NCI-H460 (cell line): Measurements from ENCODE around the gene UBAC1. TPM values are rescaled to one million over a fixed set of nuclear protein-coding genes. Genes with fewer than 3 reads are reported as not detected.
"Not testable (repeated sequence)": the region's sequence is repeated elsewhere in the genome, so short reads cannot be mapped to it uniquely, and the experiment has no call there.

Experiments
- DNase-seq: peaks from one replicate; pipeline ENCODE4 v3.0.0-alpha.2; 2016; ENCODE audit warnings: low read depth; ENCODE audit errors: extremely low read depth
- total RNA-seq: library from RNA; depleted of rRNA; stranded (reverse); fragments of >200 nt; shearing (Covaris generic); gene quantifications from 2 replicates; pipeline ENCODE4 v1.2.3, GENCODE V29; 2014

The UBAC1 gene
- total RNA-seq, 1 experiment from 2014 or later: 33.6 TPM

DNA sequence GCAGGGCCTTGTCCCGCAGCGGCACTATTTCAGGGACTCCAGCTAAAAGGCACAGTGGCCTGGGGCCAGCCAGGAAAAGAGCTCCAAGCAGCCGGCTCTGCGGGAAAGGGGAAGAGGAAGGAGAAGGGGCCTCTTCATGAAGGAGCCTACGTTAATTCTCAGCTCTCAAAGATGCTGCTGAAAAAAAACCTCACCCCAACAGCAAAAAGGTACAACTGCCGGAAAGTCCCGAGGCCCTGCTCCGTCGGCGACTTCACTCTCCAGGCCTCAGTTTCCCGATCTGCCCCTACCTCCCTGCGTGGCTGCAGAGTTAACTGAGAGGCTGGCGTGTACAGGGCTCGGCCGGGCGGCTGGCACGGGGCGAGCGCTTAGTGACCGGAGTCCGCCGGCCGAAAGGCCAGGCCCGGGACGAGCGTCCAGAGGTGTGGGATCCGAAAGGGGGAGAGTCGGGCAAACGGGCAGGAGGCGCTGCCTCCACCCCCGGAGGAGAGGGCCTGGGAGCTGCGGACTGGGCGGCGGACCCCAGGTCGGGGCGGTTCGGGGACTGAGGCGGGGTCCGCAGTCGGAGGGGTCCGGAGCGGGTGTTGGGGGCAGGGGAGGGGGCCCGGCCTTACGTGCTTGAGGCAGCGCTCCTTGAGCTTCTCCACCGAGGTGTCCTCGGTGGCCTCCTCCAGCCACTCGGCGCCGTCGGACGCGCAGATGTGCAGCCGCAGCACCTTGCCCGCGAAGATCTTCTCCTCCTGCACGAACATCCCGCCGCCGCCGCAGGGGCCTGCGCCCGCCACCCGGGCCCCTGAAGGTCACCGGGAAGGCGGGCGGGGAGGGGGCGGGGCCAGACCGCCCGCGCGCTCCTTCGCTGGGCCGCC lies 529 bp downstream of the UBAC1 start:
- DNase-seq: no peak

DNA sequence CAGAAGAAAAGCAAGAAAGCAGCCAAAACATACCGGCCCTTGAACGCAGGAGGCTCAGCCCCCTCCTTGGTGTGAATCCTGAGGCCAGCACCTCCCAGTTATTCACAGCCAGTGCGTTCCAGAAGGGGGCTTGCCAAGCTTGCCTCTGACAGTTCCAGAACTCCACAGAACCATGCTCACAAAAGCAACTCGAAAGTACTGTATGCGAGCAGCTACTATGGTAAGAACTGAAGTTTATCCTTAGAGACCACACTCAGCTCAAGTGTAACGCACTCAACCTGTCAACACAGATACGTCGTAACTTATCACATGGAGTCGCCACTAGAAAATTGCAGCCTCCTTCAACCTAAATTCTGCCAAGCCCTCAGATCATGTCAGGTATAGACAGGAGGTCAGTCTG lies 1.4 kb downstream of the UBAC1 start:
- DNase-seq: no peak

DNA sequence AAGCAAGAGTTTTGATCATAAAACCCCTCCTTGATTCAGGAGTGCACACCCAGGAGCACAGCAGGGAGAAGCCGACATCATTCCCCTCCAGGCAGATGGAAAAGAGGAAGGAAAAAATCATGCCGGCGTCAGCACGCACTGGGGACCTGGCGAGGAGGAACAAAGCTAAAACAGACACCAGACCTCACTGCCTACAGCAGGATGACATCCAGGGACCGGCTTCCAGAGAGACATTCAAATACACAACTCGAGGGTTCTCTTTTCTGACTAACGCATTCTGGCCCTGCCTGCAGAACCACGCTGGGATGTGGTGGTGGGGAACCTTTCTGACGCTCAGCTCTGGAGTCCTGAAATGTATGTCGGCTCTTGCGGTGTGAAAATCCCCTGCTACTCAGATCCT lies 2.7 kb downstream of the UBAC1 start:
- no peak for DNase-seq

DNA sequence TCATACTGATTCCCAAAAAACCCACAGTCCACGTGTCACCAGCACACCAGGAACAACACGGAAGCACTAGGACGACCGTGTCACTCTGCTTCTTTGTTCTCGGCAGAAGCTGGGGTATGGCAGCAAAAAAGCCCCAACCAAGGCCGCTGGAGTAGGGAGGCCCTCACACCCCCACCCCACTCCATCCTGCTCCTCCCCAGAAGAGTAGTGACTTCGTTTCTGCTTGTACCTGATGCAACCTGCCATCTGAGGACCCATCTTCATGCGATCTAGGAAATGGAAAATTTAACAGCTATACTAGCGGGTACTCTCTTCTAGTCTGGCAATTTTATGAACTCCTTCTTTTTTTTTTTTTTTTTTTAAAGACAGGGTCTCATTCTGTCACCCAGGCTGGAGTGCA lies 3.7 kb downstream of the UBAC1 start:
- no peak for DNase-seq

DNA sequence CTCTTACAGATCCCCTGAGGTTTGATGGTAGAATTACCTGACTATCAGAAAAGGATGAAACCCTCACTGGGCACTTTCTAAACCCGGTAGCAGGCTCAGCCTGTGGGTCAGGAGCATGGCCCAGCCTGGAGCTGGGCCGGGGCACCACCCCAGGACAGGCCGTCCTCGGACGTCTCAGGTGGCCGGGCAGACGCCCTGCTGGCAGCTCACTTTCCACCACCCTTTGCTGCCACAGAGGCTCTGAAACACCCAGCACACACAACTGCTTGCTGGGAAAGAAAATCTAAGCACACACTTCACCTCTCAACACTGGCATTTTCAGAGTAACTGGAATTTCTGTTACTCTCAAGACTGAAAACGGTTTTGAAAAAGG lies 4.4 kb downstream of the UBAC1 start:
- no peak for DNase-seq

DNA sequence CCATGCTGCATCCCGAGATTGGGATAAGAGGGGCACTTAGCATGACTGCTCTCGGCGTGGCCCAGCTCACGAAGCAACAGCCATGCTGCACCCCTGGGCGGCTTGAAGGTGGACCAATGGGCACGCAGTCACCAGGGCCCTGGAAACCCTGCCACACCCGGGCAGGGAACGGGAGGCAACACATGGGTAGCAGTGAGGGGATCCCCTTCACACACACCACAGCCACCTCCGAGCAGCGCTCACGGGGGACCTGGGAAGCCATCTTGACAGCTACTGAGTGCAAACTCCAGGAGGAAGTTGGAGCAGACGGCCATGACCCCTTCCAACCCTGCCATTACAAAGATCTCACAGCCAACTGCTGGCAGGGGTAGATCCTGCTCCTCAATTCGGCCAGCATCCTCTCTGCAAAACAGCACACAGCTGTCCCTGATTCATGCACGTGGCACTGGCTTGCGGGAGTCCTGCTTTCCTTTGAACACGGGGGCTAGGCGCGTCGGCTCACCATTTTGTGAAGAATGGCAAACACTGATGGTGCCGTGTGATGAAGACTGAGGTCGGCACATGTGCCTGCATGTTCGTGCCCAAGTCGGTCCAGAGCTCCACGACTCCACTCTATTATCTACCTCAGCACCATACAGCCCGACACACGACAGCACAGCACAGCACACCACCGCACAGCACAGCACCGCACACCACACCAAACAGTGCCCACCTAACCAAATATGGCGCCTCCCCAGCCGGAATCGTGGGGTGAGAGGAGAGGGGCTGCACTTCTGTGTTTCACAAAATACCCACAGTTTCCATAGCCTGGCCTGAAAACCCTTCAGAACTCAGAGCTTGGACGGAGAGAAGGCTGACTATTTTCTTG lies 5.0 kb downstream of the UBAC1 start:
- no peak for DNase-seq

DNA sequence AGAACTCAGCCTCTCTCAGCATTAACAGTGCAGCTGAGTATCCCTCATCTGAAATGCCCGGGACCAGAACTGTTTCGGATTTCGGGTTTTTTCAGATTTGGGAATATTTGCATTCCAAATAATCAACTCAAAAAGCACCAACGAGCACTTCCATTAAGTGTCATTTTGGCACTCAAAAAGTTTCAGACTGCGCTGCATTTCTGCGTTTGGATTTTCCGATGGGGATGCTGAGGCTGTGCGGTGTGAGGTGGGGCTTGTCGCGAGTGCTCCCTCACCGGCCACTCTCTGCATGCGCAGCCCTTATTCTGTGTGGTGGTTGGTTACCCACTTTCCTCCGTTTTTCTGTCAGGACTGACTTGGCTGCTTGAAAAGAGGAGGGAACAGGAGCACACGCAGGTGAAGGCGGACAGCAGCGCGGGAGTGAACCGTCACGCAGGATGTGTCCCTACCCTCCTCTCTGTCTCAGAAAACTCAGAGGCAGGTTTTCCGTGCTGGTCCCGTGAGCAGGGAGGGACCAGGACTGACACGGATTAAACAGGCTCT lies 8.4 kb downstream of the UBAC1 start:
- no peak for DNase-seq

DNA sequence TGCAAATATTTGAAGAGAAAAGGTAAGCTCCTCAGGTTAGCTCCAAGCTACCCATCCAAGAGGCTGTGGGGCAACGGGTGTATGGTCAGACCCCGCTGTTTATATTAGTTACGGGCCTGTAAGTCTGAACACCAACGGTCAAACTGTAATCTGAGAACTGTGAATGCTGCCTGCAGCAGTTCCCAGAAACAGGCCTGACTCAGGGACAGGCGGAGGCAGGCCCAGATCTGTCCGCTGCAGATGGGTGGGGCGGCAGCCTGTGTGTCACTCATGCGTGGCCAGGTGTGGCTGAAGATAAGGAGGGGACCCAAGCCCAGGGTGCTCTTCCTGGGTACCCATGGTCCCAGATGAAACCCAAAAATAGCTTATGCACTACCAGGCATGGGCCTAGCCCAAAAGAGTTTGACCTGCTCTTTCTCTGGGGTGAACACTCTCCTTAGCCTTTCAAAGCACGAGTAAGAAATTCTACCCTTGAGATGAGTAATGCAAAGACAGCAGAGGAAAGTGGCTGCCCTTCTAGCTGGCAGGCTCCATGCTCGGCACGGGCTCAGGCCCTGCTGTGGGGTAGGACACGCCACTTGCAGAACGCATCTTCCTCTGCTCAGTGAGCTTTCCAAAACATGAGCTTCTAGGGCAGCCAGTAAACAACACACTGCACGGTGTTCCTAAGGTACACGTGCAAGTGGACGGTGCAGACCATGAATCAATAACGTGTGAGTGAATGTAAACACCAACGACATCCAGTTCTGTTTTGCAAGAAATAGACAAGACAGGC lies 9.1 kb downstream of the UBAC1 start:
- DNase-seq: no peak

DNA sequence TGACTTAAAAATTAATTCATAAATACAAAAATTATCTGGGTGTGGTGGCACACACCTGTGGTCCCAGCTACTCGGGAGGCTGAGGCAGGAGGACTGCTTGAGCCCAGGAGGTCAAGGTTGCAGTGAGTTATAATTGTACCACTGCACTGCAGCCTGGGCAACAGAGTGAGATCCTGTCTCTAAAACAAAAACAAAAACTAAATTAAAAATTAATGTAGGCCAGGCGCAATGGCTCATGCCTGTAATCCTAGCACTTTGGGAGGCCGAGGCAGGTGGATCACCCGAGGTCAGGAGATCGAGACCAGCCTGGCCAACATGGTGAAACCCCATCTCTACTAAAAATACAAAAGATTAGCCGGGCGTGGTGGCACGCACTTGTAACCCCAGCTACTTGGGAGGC lies 9.9 kb downstream of the UBAC1 start:
- DNase-seq: not testable (repeated sequence)

DNA sequence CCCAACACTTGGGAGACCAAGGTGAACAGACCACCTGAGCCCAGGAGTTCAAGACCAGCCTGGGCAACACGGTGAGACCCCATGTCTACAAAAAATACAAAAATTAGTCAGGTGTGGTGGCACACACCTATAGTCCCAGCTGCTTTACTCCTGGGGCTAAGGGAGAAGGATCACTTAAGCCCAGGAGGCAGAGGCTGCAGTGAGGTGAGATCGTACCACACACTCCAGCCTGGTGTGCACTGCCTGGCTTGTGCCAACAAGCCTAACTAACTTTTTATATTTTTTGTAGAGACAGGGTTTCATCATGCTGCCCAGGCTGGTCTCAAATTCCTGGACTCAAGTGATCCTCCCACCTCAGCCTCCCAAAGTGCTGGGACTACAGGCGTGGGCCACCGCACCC lies 10.3 kb downstream of the UBAC1 start:
- DNase-seq: not testable (repeated sequence)

DNA sequence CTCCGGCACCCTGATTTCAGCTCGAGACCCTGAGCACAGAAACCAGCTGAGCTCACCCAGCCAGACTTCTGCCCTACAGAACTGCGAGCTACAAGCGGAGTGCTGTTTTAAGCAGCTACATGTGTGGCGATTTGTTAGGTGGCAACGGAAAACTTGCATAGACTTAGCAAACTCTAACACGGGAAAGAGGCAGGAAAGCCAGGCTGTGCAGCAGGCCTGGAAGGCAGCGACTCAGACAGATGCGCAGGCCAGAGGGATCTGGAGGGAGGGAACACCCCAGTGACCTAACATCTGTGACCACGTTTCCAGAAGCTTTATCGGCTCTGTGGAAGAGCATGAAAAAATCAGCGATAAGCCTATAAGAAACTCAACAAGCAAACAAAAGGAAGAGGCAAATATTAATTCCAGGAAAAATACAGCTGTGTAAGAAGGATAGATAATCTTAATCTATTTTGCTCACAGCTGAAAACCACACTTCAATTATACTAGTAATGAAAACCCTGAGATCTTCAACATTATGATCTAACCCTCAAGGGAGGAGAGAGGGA lies 11.0 kb downstream of the UBAC1 start:
- DNase-seq: no peak

DNA sequence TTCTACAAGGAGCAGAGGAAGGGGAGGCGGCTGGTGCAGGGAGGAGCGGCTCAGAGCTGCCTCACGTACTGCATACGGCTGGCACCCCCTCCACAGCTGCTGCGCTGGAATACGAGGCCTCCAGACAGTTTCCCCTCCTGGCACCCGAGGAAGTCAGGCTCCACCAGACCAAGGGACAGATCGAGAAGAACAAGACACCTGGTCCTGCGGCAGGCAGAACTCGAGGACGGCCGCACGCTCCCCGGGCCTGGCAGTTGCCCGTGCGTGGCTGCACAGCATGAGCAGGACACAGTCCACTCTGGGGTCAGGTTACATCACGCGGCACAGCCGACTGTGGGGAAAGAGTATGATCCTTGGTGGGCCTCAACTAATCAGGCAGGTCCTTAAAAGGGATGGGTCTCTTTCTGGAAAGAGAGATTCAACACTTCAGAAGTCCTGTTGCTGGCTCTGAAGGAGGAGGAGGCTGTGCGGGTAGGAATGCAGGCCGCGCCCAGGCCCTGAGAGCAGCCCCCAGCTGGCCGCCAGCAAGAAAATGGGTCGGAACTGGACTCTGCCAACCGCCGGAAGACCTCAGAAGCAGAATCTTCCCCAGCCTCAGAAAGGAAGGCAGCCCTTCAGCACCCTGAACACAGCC lies 11.6 kb downstream of the UBAC1 start:
- no peak for DNase-seq

DNA sequence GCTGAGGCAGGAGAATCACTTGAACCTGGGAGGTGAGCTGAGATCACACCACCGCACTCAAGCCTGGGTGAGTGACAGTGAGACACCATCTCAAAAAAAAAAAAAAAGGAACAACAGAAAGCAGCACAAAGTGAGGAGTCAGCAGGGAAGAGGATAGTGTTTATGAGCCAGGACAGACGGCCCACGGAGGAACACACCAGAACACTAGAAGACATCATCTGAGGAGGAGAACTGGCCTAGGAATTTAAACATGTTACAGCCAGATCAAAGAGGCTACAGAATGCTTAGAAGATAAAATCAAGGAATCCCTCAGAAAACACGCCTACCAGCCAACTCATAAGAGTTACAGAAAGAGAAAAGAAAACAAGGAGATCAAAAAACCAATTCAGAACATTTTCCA lies 12.2 kb downstream of the UBAC1 start:
- no peak for DNase-seq

DNA sequence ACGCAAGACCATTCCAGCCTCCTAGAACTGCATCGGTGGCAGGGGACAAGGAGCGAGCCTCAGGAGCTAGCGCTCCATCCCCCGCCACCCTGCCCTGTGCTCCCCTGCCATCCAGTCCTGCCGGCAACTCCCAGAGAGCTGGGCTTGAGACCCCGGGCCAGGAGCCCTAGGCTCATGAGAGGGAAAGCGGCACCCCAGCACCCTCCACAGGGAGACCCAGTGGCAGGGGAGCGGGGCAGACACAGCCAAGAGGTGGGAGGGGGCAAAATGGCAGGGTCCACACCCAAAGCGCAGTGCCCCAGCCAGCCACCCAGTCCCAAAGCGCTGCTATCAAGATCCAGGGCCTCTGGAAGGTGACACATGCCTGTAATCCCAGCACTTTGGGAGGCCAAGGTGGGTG lies 12.7 kb downstream of the UBAC1 start:
- no peak for DNase-seq

DNA sequence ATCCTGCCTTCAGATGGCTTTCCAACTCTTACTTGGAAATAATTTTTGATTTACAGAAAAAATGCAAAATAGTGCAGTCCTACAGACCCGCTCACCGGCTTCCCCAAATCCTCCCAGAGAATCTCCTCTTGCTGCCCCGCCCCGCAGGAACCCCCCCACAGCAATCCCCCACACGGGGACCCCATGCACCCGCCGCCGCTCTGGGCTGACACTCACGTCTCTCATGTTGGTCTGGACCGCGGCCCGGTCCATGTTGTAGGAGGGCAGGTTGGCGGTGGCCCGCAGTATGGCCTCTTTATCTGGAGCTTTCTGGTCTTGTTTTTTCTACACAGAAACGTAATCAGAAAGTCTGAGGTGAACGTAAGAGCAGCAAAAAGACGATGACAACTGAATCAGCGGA lies 13.6 kb downstream of the UBAC1 start:
- no peak for DNase-seq

DNA sequence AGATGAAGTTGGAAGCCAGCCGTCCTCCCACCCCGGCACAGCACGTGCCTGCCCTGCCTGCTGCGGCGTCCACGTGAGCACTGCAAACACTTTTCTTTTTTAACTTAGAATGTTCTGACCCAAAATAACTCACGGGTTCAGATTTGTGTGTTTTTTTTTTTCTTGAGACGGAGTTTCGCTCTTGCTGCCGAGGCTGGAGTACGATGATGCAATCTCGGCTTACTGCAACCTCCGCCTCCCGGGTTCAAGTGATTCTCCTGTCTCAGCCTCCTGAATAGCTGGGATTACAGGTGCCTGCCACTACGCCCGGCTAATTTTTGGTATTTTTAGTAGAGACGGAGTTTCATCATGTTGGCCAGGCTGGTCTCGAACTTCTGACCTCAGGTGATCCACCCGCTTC lies 14.1 kb downstream of the UBAC1 start:
- not testable (repeated sequence) for DNase-seq

DNA sequence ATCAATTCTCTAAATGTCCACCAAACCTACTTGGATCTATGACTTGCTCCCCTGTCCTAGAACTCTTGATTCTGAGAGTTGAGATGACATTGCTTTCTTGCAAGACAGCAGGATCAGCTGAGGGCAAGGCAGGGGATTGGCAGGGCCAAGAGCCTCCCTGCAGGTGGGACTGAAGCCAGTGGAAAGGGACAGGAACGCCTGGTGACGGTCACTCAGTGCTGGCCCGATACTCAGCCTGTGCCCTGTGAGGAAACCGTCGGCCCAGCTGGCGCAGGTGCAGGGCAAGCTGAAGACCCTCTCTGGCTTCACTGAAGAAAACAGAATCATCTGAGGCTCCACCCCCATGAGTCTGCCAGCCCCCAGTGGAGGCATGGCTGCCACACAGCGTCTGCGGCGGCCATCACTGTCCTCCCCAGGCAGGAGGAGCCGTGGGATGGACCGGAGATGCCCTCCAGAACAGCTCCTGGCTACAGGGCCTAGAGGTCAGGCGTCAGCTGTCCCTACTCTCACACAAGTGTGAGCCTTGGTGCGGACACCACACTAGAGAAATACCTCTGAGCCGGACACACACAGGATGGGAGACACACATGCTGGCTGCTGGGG lies 14.7 kb downstream of the UBAC1 start:
- DNase-seq: no peak

DNA sequence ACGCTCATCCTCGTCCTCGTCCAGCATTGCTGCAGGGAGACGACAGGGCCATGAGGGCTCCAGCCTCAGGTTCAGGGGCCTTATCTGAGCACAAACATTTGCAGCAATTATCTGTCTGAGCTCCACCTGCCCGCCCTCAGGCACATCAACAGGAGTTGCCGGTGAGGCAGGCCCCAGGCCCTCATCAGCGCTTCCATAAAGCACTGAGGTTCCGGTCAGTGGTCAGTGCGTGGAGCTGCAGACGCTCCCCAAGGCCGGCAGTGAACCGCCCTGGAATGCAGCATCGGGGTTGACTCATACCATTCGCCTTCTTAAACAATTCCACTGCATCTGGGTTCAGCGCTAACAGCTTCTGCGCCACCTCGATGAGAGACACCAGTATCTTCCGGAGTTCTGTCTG lies 15.2 kb downstream of the UBAC1 start:
- no peak for DNase-seq

DNA sequence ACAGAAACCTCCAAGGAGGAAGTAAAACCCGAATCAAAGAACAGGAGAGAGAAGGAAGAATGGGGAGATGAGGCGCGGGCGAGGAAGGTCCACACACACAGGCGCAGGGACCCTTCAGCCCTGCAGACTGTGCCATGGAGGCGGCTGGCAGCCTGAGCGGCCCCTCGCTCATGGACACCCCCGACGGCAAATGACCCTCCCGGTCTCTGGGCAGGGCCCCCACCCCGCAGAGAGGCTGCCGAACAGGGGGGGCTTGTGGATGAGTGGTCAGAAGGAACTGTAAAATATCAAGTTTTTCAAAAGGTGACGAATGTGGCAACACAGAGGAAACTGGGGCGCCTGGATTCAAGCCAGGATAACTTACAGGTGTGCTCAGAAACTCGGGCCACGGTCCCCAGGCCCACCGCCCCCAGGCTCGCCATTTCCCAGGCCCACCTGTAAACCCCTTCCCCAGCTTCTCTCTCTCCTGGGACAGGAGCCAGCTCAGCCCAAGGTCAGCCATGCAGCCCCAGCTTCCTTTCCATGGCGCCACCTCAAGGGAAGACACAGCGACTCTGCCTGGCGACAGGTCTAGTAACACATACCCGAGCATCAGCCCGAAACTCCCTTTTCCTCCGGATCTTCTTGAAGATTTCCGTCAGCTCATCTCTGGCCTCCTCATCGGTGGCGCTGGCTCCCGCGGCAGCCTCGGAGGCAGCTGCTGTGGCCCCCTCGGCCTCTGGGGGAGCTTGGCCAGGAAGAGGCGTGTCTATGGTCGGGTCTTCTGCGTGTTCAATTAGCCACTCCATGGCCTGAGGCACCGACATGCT lies 16.5 kb downstream of the UBAC1 start:
- no peak for DNase-seq
